Muscle layer of colon (tissue), 2 donors: Measurements from ENCODE around the gene HSPA12B.

Experiments used
- H3K27ac ChIP-seq: one replicate; pipeline ENCODE4 v1.7.0; 2013; ENCODE audit warnings: low read depth, mild to moderate bottlenecking, low read length, moderate library complexity
- H3K27me3 ChIP-seq, 2 donors: one replicate each; pipeline ENCODE4 v1.7.0; 2013; ENCODE audit warnings: low read length in 2 of 2, mild to moderate bottlenecking in 2 of 2; ENCODE audit not compliant: insufficient read depth in 2 of 2, control insufficient read depth in 1 of 2
- H3K36me3 ChIP-seq: one replicate; pipeline ENCODE4 v1.7.0; 2013; ENCODE audit warnings: mild to moderate bottlenecking, low read length; ENCODE audit not compliant: insufficient read depth
- H3K4me1 ChIP-seq: one replicate; pipeline ENCODE4 v1.7.0; 2013; ENCODE audit warnings: mild to moderate bottlenecking, low read length; ENCODE audit not compliant: insufficient read depth
- H3K4me3 ChIP-seq, 2 donors: one replicate each; pipeline ENCODE4 v1.7.0; 2013; ENCODE audit warnings: low read length in 2 of 2, low read depth in 1 of 2, mild to moderate bottlenecking in 1 of 2, moderate library complexity in 1 of 2
- H3K9ac ChIP-seq: one replicate; pipeline ENCODE4 v1.7.0; 2013; ENCODE audit warnings: low read length
- H3K9me3 ChIP-seq: one replicate; pipeline ENCODE4 v1.7.0; 2013; ENCODE audit warnings: mild to moderate bottlenecking, low read length
- donor health status: abdominal sarcoma.
- donor health status: Adenocarcinoma of cecum.

HSPA12B gene

GRCh38 chr20:3777716-3778629 lies 45.5 kb downstream of the HSPA12B start:
- H3K36me3 ChIP-seq: no peaks in the 10 kb centered on the region
- peaks cover 24% of the 10 kb centered on the region for H3K4me1 ChIP-seq
- H3K27ac ChIP-seq: no peak overlapping the region
- H3K9me3 ChIP-seq: no peaks in the 10 kb centered on the region
- peak overlapping the region; percentile 67 to 73 for H3K4me3 ChIP-seq
- H3K27me3 ChIP-seq: no peaks in the 10 kb centered on the region
- H3K9ac ChIP-seq: no peak overlapping the region

GRCh38 chr20:3778976-3779375 lies 46.5 kb downstream of the HSPA12B start:
- no peak overlapping the region for H3K9ac ChIP-seq
- no peaks in the 10 kb centered on the region for H3K36me3 ChIP-seq
- H3K9me3 ChIP-seq: no peaks in the 10 kb centered on the region

GRCh38 chr20:3781153-3781910 lies 48.8 kb downstream of the HSPA12B start, which contains the start of gene SPEF1:
Gene SPEF1, minus strand, starts transcription at chr20:3781448. Its CDS starts 161 bp downstream, at chr20:3781287.
- Histone ChIP-seq H3K9ac (no peak within 1 kb of the TSS), H3K4me3 (peak within 1 kb of the TSS in 1 of 2 donors; percentile 72), H3K27me3 (no peaks in the 10 kb centered on the region), H3K27ac (peak within 1 kb of the TSS; percentile 37), H3K4me1 (peaks cover 48% of the 10 kb centered on the region), H3K9me3 (no peaks in the 10 kb centered on the region), H3K36me3 (no peaks in the 10 kb centered on the region)

More at GRCh38 chr20:3778976-3779375, 46.5 kb downstream of the HSPA12B start:
- Histone ChIP-seq H3K4me3 (no peak overlapping the region), H3K27ac (no peak overlapping the region), H3K4me1 (peaks cover 31% of the 10 kb centered on the region), H3K27me3 (no peaks in the 10 kb centered on the region)

- no peak overlapping the region for H3K9ac ChIP-seq
- H3K36me3 ChIP-seq: no peaks in the 10 kb centered on the region
- no peaks in the 10 kb centered on the region for H3K27me3 ChIP-seq
- H3K4me1 ChIP-seq: peaks cover 47% of the 10 kb centered on the region
- H3K4me3 ChIP-seq: no peak overlapping the region
- H3K27ac ChIP-seq: no peak overlapping the region
- H3K9me3 ChIP-seq: no peaks in the 10 kb centered on the region
These were observed 50.1 kb downstream of the HSPA12B start for GRCh38 chr20:3782597-3782996.

GRCh38 chr20:3783068-3783489 lies 50.6 kb downstream of the HSPA12B start:
- Histone ChIP-seq H3K27me3 (no peaks in the 10 kb centered on the region), H3K9ac (no peak overlapping the region), H3K27ac (no peak overlapping the region), H3K36me3 (no peaks in the 10 kb centered on the region), H3K4me3 (no peak overlapping the region), H3K4me1 (peaks cover 47% of the 10 kb centered on the region), H3K9me3 (no peaks in the 10 kb centered on the region)

GRCh38 chr20:3783511-3784195 lies 51.2 kb downstream of the HSPA12B start:
- Histone ChIP-seq H3K27ac (no peak overlapping the region), H3K27me3 (no peaks in the 10 kb centered on the region), H3K9me3 (no peaks in the 10 kb centered on the region), H3K4me1 (peaks cover 41% of the 10 kb centered on the region), H3K9ac (no peak overlapping the region), H3K36me3 (no peaks in the 10 kb centered on the region), H3K4me3 (no peak overlapping the region)

- Histone ChIP-seq H3K27me3 (no peaks in the 10 kb centered on the region), H3K27ac (no peak overlapping the region), H3K4me3 (peak overlapping the region in 1 of 2 donors; percentile 84), H3K4me1 (peaks cover 41% of the 10 kb centered on the region), H3K36me3 (no peaks in the 10 kb centered on the region), H3K9me3 (no peaks in the 10 kb centered on the region), H3K9ac (peak overlapping the region; percentile 50)
These were observed 51.9 kb downstream of the HSPA12B start for GRCh38 chr20:3784216-3784853.

GRCh38 chr20:3784863-3785239 lies 52.4 kb downstream of the HSPA12B start:
- Histone ChIP-seq H3K27me3 (no peaks in the 10 kb centered on the region), H3K9me3 (no peaks in the 10 kb centered on the region), H3K36me3 (no peaks in the 10 kb centered on the region), H3K27ac (no peak overlapping the region), H3K4me3 (peak overlapping the region; percentile 71 to 84), H3K4me1 (peaks cover 41% of the 10 kb centered on the region), H3K9ac (peak overlapping the region; percentile 57)

- H3K36me3 ChIP-seq: no peaks in the 10 kb centered on the region
- H3K27me3 ChIP-seq: no peaks in the 10 kb centered on the region
- H3K4me3 ChIP-seq: peak overlapping the region; percentile 71 to 84
- H3K27ac ChIP-seq: peak overlapping the region; percentile 78
- peaks cover 41% of the 10 kb centered on the region for H3K4me1 ChIP-seq
- no peaks in the 10 kb centered on the region for H3K9me3 ChIP-seq
- peak overlapping the region; percentile 57 for H3K9ac ChIP-seq
These were observed 53.0 kb downstream of the HSPA12B start for GRCh38 chr20:3785240-3786125.

GRCh38 chr20:3786126-3786484 lies 53.6 kb downstream of the HSPA12B start:
- no peaks in the 10 kb centered on the region for H3K9me3 ChIP-seq
- no peaks in the 10 kb centered on the region for H3K27me3 ChIP-seq
- H3K36me3 ChIP-seq: no peaks in the 10 kb centered on the region
- H3K9ac ChIP-seq: peak overlapping the region; percentile 57
- peaks cover 36% of the 10 kb centered on the region for H3K4me1 ChIP-seq
- H3K27ac ChIP-seq: peak overlapping the region; percentile 78
- H3K4me3 ChIP-seq: peak overlapping the region; percentile 71 to 84
